GM18507 (cell line): ENCODE measurements around the gene RXRA.

ENCODE experiments used
- DNase-seq: peaks from one replicate; pipeline ENCODE4 v3.0.0; 2011; ENCODE audit warnings: low read depth; ENCODE audit not compliant: insufficient read length; ENCODE audit errors: extremely low spot score
- FAIRE-seq: peaks from 2 replicates; lab custom pipeline; 2011; peaks lifted over from hg19 to GRCh38; lab: Jason Lieb, UNC

RXRA gene

GRCh38 chr9:134360897-134361296 is 34.6 kb downstream of the RXRA start:
- FAIRE-seq (no peak), DNase-seq (no peak)

- FAIRE-seq (no peak), DNase-seq (no peak)
These were observed 35.2 kb downstream of the RXRA start for GRCh38 chr9:134361426-134361825.

GRCh38 chr9:134361843-134362414 is 35.7 kb downstream of the RXRA start:
- DNase-seq = no peak
- FAIRE-seq = no peak

- no peak for DNase-seq
- no peak for FAIRE-seq
These were observed 37.2 kb downstream of the RXRA start for GRCh38 chr9:134363450-134363849.

- FAIRE-seq = no peak
These were observed 38.3 kb downstream of the RXRA start for GRCh38 chr9:134364391-134365114.

GRCh38 chr9:134365115-134365596 is 38.9 kb downstream of the RXRA start:
- FAIRE-seq (no peak), DNase-seq (no peak)

More at GRCh38 chr9:134364391-134365114, 38.3 kb downstream of the RXRA start:
- no peak for DNase-seq

- DNase-seq (no peak), FAIRE-seq (no peak)
These were observed 39.6 kb downstream of the RXRA start for GRCh38 chr9:134365791-134366222.

GRCh38 chr9:134366223-134367031 is 40.2 kb downstream of the RXRA start:
- FAIRE-seq = no peak
- DNase-seq = no peak

GRCh38 chr9:134367061-134367460 is 40.8 kb downstream of the RXRA start:
- DNase-seq = no peak
- no peak for FAIRE-seq

GRCh38 chr9:134367791-134368490 is 41.7 kb downstream of the RXRA start:
- no peak for DNase-seq

GRCh38 chr9:134368571-134368970 is 42.3 kb downstream of the RXRA start:
- FAIRE-seq (no peak), DNase-seq (no peak)

More at GRCh38 chr9:134367791-134368490, 41.7 kb downstream of the RXRA start:
- no peak for FAIRE-seq

GRCh38 chr9:134369416-134370212 is 43.4 kb downstream of the RXRA start:
- DNase-seq (no peak), FAIRE-seq (no peak)

GRCh38 chr9:134370213-134370492 is 43.9 kb downstream of the RXRA start:
- no peak for DNase-seq
- no peak for FAIRE-seq

- FAIRE-seq = no peak
- no peak for DNase-seq
These were observed 44.4 kb downstream of the RXRA start for GRCh38 chr9:134370638-134371037.

- no peak for DNase-seq
- FAIRE-seq = no peak
These were observed 45.5 kb downstream of the RXRA start for GRCh38 chr9:134371731-134372130.

GRCh38 chr9:134372581-134373267 is 46.5 kb downstream of the RXRA start:
- no peak for DNase-seq
- FAIRE-seq = no peak

GRCh38 chr9:134373269-134373668 is 47.0 kb downstream of the RXRA start:
- DNase-seq = no peak
- no peak for FAIRE-seq

- no peak for FAIRE-seq
- no peak for DNase-seq
These were observed 47.7 kb downstream of the RXRA start for GRCh38 chr9:134373953-134374300.
